ENCODE measurements around the gene CORIN.
"Not testable (repeated sequence)": the region's sequence is repeated elsewhere in the genome, so short reads cannot be mapped to it uniquely, and the experiment has no call there.

CORIN gene

DNA sequence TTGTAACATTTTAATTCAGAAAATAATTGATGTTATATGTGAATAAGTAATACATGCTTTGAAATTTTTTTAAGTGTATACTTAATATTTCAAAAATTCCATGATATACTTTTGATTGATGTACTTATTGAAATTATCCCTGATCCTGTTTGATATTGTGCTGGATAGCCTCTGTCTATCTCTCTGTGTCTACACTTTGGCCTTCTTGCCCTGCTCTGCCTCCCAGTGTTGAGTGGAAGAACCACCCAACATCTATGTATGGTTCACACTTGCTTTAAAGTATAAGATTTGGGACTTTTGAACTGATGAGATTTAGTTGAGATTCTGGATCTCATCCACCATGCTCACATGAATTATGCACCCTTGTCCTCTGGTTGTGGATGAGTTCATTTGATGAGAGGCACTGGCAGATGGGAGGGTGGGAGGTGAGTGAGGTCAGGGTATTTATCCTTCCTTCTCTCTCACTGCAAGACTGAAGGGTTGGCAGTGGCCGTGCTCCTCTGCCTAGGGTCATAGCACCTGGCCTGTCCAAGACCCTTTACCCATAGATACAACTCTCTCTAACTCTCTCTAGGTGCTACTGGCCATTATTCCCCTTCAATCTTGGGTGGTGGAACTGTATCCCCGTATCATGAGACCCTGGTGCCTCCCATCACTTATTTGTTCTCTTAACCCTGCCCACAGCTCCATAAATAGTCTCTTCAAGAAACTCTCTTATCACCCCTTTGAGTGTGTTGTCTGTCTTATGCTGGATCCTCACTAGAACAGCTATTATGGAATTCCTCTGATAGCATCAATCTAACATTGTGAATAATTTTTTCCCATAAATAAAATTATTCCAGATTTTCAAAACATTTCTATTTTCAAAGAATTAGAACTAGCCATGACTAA is 75.2 kb downstream of the CORIN start:
- no peak for DNase-seq

DNA sequence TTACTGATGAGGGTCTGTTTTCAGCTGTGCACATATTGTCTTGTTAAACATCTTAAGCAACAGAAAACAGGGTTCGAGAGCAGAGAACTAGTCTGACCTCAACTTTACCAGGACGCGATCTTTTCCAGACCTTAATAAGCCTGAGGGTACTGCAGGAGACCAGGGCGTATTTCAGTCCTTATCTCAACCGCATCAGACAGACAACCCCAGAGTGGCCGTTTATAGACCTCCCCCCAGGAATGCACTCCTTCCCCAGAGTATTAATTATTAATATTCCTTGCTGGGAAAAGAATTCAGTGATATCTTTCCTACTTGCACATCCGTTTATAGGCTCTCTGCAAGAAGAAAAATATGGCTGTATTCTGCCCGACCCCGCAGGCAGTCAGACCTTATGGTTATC is 84.6 kb downstream of the CORIN start:
- DNase-seq = not testable (repeated sequence)

DNA sequence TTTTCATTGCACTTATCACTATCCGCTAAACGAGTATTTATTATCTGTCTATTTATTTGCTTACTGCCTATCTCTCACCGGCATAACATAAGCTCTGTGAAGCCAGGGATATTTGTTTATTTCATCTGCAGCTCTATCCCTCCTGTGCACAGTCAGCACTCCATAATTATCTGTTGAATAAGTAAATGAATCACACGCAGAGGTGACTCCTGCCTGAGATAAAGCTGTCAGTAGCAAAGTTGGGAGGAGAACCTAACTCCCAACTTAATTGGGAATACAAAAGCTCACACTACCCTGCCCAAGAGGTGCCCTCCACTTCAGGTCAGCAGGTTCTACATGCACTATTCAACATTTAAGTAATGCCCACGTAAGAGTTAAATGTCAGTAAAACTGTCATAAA is 85.7 kb downstream of the CORIN start:
- no peak for DNase-seq

DNA sequence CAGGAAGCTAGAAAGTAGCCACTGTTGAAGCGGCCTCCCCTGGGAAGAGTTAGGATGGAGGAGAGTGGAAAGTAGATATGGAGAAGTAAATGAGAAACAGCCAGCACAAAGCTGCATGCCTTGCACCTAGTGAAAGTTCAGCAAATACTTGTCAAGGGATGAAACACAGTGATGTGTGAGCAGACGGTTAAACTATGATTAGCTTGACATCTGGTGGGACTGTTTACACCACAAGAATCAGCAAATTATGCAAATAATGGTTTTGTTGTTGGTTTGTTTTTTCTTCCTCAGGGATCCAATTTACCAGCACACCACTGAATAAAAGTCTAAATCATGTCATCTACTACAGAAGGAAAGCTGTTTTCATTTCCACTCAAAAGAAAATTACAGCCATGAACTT is 87.1 kb downstream of the CORIN start:
- no peak for DNase-seq

DNA sequence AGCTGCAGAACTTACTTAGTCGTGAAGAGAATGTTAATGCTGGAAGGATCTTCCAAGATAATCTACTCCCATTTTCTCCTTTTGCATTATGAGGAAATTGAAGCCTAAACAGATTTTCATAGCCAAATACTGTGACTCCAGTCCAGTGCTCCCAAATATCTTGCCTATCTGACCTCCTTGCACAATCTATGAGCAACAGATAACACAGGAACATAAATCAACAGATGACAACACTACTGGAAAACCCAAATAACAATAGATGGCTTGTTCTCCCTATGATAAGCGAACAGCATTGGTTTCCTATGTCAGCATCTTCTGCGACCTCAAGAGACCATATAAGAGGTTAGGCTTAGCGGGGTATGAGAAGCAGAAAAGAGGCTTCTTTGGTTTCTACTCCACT is 88.0 kb downstream of the CORIN start:
- no peak for DNase-seq

DNA sequence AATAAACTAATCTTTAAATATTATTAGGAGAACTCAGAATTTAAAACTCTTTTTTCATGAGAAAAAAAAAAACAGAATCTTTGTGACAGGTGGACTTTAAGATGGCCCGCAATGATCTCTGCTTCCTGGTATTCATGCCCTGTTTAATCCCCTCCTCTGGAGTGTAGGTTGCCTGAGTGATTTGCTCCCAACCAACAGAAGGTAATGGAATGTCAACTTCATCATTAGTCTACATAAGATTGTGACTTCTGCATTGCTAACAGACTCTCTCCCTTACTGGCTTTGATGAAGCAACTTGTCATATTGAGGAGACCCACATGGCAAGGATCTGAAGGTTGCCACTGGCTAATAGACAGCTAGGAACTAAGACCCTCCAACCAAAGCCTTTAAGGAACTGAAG is 88.8 kb downstream of the CORIN start:
- DNase-seq = no peak

DNA sequence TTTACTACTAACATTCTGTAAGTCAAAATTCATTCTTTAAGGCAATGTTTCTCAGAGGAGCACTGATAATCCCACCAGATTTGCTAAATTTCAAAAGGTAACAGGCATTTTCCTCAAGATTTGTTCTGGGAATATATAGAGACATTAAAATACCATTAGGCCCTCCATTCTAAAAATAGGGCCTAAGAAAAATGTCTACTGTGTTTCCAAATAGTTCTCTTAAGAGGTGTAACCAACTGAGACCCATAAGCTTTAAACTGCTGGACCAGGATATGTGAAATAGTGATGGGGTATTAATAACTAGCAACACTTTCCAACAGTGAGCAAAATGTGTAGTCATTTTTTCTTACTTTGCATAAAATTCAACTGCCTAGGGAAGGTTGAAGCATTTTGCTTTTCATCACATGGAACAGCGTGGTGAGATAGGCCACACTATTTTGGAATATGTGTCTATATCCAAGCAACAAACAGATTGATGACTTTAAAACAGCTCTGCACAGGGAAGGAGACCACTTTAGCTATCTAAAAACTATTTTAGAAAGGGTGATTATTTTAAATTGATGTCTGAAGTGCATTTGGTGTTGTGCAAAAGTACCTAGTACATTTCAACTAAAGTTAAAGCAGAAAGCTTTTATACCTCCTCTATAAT is 89.9 kb downstream of the CORIN start:
- no peak for DNase-seq

DNA sequence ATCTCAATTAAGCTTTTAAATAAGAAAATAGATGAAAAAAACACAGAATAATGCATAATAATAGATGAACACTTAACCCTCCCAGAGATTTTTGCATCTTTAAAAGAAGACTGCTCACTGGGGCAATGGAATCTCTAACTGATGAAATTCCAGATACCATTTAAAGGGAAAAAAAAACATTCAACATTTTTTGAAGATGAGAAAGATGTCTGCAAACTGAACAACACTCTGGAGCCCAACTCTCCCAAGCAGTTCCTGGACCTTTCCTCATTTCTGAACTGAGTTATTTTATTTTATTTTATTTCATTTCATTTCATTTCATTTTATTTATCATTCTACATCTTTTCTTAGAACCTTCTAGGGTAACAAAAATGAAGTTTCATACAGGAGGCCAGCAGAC is 90.7 kb downstream of the CORIN start:
- DNase-seq = no peak

DNA sequence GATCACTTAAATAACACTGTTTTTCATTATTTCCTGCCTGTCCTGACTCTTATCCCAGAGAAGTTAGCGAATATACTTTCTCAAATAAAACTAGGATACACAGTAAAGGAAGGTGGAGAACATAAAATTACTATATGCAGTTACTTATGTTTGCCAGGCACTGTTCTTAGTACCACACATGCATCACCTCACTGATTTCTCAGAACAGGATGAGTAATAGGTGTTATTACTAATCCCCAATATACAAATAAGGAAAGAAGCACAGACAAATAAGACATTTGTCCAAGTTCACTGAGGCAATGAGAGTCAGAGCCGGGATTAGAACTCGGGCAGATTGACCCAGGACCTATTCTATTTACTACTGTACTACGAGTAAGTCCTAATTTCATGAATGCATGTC is 91.7 kb downstream of the CORIN start:
- DNase-seq = no peak

DNA sequence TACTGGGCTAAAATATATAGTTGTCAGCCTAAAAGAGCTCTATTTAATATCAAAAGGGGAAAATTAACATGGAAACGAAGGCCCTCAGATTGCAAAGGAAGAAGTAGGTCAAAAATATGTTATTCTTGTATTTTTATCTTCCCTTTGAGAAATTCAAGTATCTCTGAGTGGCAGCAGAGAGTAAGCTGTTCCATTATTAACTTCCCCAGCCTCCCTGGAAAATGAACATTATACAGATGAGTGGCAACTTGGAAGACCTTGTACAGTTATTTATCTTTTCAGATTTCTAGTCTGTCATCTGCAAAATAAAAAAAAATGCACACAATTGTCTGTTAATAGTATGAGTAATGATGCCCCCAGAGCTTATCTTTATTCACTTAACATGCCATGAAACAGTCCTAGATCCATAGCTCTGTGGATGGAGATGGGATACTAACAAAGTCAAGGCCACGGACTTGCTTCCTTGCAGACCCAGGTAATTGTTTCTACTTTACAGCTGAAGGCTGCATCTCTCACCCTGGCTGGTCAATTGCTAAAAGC is 93.0 kb downstream of the CORIN start:
- no peak for DNase-seq

DNA sequence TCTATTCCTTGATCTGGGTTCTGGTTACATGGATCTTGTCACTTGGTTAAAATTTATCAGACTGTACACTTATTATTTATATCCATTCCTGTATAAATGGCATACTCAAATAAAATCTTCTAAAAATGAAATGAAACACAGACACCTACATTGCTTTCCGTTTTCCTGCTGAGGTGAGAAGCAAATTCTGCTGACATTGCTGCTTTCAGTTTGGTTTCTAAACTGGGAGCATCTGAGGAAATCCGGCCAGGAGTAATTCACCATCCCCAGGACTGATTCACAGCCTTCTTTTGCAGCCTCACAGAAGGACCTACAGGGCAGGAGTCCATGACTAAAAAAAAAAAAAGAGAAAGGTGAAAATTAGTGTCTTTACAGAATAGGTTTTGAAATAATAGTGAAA is 93.6 kb downstream of the CORIN start:
- no peak for DNase-seq

DNA sequence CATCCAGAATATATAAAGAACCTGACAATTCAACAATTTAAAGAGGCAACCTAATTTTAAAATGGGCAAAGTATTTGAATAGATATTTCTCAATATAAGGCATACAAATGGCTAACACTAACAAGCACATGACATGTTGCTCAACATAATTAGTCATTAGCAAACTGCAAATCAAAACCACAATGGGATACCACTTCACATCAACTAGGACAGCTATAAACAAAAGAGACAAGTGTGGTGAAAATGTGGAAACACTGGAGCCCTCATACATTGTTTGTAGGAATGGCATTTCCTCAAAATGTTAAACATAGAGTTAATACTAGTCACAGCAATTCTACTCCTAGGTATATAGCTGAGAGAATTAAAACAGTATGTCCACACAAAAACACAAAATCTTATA is 96.7 kb downstream of the CORIN start:
- DNase-seq = no peak

DNA sequence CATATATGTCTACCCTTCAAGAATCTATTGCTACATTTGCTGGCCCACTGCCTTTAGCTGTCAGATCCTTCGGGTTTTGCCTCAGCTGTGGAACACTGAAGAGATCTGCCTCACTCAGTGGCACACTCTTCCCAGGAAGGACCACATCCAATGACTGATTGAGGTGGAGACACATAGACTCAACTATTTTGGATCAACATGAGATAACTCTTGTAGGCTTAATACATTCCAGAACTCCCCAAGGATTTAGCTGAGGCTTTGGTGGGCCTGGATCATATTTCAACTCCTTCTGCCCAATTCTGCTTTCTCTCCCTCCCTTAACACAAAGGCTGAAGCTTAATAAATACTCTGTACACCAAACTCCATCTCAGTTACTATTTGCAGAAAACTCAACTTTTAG is 100.5 kb downstream of the CORIN start:
- DNase-seq = no peak

DNA sequence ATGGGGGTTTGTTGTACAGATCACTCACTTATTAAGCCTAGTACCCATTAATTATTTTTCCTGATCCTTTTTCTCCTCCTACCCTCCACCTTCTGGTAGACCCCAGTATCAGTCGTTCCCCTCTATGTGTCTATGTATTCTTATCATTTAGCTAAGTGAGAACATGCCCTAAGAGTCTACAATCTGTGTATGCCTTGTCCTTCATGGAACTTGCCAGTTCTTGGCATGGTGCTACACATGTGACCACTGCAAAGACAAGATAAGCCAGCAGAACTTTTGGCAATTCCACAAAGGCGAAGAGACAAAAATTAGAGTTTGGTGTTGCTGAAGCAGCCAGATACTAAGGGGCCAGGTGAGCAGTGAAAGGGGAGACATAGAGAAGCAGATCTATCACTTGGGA is 101.3 kb downstream of the CORIN start:
- no peak for DNase-seq

DNA sequence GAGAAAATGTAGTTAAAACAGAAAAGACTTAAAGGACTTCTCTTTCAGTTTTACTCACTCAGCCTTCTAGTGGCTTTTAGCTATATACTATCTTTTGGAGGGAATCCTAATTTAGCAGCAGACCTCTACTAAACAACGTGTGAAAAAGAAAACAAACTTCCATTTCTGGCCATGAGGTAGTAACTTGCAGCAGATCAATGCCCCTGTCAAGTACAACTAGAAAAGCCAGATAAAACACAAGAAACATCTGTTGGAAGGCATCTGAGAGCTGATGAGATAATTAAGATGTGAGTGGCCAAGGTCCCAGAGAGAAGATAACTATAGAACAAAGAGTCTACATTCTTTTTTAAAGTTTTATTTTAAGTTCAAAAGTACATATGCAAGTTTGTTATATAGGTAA is 101.7 kb downstream of the CORIN start:
- DNase-seq = no peak

DNA sequence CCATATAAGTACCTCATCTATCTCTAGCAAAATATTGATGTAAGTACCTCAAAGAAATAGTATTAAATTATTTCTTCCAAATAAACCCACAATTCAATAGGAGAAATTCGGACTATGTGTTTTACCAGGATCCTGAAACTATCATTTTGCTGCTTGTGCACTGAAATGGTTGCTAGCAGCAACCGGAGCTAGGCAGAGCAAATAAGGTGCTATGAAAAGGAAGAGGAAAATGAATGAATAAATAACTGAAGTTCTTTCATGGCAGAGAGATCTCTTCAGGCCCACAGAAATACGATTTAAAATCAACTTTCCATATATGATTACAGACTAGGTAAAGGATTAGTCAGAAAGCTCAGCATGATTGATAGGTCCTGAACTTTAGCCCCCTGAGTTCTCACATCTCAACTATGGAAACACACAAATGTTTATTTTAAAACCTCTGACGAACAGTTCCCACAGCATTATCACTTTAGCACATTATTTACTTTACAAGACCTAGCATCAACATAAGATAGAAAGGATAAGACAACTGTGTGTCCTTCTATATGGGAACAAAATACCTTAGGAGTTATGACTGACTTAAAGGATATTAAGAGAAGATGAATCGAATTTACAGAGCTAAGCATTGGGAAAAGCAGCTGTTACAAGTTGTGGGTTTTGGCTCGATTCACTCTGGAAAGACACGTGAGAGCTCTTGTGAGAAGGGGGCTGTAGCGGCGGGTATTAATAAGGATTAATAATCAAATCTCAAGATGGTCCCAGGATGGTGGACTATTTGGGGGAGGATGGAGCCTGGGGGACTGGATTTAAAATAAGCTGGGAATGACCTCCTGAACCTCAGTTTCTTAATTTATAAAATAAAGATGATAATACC is 104.3 kb downstream of the CORIN start:
- no peak for DNase-seq

DNA sequence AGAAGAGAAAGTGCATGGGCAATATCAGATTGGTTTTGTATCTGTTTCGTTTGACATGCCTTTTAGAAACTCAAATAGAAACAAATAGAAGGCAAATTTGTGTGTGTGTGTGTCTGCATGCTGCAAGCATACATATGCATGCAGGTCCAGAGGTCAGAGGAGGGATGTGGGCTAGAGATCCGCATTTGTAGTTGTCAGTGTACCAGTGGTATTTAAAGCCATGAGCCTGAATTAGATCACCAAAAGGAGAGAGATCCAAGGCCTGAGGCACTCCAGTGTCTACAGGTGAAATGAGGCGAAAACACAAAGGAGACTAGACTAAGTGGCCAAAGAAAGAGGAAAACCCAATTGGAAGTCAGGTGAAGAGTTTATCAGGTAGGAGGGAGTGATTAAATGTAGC is 106.7 kb downstream of the CORIN start:
- no peak for DNase-seq

DNA sequence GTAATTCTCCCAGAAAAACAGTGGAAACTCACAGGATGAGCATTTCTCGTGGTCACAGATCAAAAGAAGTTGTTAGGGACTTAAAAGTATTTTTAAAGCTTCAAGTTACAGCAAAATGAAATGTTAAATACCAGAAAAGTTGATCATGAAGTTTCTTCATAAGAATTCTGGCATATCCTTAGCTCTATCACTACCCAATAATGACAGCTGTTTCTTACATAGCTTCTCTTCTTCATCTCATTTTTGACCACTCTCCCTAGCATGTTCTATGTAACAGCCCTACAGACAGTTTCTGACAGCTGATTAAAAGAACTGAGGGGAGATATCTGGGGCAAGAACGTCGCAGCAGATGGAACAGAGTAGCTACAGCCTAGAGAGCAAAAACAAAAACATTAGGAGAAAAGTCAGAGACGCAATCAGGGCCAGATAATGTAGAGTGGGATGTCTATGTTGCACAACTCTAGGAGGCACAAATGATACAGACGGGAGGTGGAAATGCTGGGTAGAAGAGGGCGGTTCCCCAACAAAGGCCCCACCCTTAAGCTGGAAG is 108.7 kb downstream of the CORIN start:
- DNase-seq = no peak

DNA sequence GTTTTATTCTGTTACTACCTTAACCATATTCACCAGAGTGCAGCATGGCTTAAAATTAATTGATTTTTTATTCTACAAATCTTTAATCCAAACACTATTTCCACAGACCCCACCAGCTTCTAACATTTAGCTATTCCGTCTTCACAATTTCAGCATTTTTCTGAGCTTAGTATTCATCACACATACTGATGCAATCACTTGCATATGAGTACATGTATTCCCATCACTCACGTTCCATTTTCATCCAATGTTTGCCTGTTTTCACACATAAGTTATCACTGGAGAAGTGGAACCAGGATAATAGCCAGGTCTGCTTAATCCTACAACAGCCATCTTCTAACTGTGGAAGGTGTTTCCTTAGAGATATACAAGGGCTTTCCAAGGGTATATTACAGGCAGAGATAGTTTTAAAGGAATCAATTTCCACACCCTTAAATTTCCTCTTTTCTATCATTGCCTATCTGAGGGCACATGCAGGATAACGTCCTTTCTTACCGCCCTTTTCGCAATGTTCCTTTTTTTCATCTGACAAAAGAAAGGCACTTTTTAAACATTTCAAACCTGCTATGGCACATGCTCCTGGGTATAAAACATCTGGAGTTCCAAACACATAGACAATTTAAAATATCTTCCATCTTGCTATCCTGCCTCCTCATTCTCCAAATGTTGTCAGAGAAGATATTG is 115.8 kb downstream of the CORIN start:
- DNase-seq = no peak

DNA sequence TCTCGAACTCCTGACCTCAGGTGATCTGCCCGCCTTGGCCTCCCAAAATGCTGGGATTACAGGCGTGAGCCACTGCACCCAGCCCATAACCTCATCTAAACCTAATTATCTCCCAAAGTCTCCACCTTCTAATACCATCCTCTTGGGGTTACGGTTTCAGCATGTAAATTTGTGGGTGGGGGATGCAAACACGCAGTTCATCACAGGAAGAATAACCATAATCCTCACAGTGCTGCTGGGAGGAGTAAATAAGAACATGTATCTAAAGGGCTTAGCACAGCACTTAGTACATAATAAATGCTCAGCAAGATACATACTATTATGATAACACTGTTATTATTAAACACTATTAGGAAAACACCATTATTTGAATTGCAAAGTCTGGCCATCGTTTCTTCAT is 116.4 kb downstream of the CORIN start:
- DNase-seq = no peak

DNA sequence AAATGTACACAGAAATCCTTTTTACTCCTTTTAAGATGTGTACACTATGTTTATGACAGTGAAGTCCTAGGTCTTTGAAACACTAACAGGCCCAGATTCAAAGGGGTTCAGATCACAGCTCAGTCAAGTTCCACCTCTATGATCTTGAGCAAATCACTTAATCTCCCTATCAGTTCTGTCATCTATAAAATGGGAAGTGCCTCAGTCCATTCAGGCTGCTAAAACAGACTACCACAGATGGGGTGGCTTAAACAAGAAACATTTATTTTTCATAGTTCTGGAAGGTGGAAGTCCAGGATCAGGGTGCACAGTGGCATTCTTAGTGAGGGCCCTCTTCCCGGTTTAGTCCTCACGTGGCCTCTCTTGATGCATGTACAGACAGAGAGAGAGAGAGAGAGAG is 117.1 kb downstream of the CORIN start:
- DNase-seq = no peak

DNA sequence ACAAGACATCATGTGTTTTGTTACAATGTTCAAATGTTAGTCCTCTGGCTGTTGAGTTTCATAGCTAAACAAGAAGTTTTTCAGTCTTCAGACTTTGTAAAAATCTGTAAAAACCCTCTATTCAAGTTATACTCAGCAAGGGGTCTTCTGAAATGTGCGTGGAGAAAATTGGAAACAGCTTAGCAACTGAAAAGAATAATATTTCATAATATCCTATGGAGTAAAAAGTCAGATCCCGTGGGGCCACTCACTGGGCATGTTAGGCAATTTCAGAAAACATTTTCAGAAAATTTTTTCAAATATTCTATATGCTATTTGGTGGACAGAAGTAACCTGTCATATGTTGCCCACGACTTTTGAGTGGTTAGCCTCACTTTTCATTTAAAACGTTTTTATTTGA is 118.3 kb downstream of the CORIN start:
- no peak for DNase-seq

DNA sequence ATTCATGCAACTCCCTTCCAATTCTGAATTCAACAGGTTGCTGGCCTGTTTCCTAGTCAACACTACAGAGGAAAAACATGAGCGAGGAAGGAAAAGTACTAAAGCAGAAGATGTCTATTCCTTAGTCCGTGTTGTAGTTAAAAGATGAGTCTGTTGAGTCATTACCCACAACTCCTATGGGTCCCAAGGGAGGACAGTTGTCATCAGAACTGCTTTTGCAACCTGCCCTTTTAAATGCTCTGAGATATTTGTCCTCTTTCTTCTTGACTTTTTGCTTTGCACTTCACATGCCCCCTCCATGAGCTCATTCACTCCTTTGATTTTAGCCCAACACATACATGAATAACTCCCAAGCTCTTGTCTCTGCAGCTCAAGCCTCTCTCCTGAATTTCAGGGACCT is 119.2 kb downstream of the CORIN start:
- DNase-seq = no peak
